HCT116 (cell line): ENCODE results near the gene GSTO2. TPM values are rescaled to one million over a fixed set of nuclear protein-coding genes. Genes with fewer than 3 reads are reported as not detected.

Experiments used
- ATAC-seq: fragments of 200-7000 bp; cut with Tn5 transposase; 2 replicates; pipeline ENCODE4 v1.9.1; 2020; ENCODE audit warnings: mild to moderate bottlenecking, moderate library complexity
- BruUV-seq: library from RNA; stranded (reverse); fragments of 400-500 nt; replicated peaks from 2 replicates; lab custom pipeline; 2021; lab: Mats Ljungman, UMichigan
- CTCF ChIA-PET: fragments of 300-600 bp; sonication (Branson Sonifier 250); formaldehyde crosslinking; loops from one replicate; lab custom pipeline; 2021; ENCODE audit warnings: antibody characterized with exemption; lab: Charles Lee
- POLR2A ChIA-PET: fragments of 300-600, 350-600 bp; sonication (Branson Sonifier 250); formaldehyde crosslinking; loops from one replicate; lab custom pipeline; 2021; ENCODE audit warnings: antibody characterized with exemption; lab: Charles Lee
- RAD21 ChIA-PET, 2 experiments: fragments of 300-600 bp; sonication (Branson Sonifier 250); formaldehyde crosslinking; loops; one replicate each; lab custom pipeline; 2023; ENCODE audit warnings: low total read pairs in 2 of 2; ENCODE audit not compliant: uncharacterized antibody in 2 of 2, unreplicated experiment in 2 of 2, low non-redundant PET in 1 of 2; lab: Charles Lee
- DNase-seq: peaks from one replicate; pipeline ENCODE4 v3.0.0-alpha.2; 2010; ENCODE audit warnings: low read depth, low spot score
- H2AFZ ChIP-seq: fragments of 200-600 bp; shearing (Covaris generic), sonication (generic); 2 replicates; pipeline ENCODE4 v1.6.1; 2017; ENCODE audit warnings: low read depth, mixed run types, mixed read lengths, antibody characterized with exemption, low read length; ENCODE audit not compliant: poor library complexity, severe bottlenecking
- H3K27ac ChIP-seq: 2 replicates; pipeline ENCODE4 v1.5.1; 2012; ENCODE audit warnings: low read depth, low read length
- H3K27me3 ChIP-seq: fragments of 200-600 bp; sonication (generic); 2 replicates; pipeline ENCODE4 v1.6.1; 2016; ENCODE audit warnings: mixed run types, low read length, mixed read lengths; ENCODE audit not compliant: insufficient read depth
- H3K36me3 ChIP-seq, 2 experiments: fragments of 200-500 bp in 1 of 2; fragments of 200-600 bp in 1 of 2; sonication (Bioruptor generic) in 1 of 2; sonication (generic) in 1 of 2; 2 replicates each; pipeline versions ENCODE4 v1.5.1 to v1.6.1; 2014 to 2016; ENCODE audit warnings: low read length in 2 of 2, inconsistent platforms in 1 of 2, mixed read lengths in 1 of 2, mixed run types in 1 of 2; ENCODE audit not compliant: insufficient read depth in 2 of 2, control insufficient read depth in 1 of 2
- H3K4me1 ChIP-seq, 2 experiments: fragments of 200-600 bp in 1 of 2; sonication (generic) in 1 of 2; 2 replicates each; pipeline versions ENCODE4 v1.5.1 to v1.6.1; 2012 to 2017; ENCODE audit warnings: low read length in 2 of 2, inconsistent platforms in 1 of 2, mild to moderate bottlenecking in 1 of 2, mixed read lengths in 1 of 2, mixed run types in 1 of 2, moderate library complexity in 1 of 2; ENCODE audit not compliant: insufficient read depth in 2 of 2, control insufficient read depth in 1 of 2
- H3K4me2 ChIP-seq: fragments of 200-600 bp; sonication (generic); 2 replicates; pipeline ENCODE4 v1.6.1; 2017; ENCODE audit warnings: mixed run types, low read length, mixed read lengths
- H3K4me3 ChIP-seq, 2 experiments: fragments of 200-600 bp in 1 of 2; sonication (generic) in 1 of 2; replicated peaks in 1 of 2; 2 replicates each; pipeline ENCODE4 v1.5.1; 2011 to 2016; ENCODE audit warnings: low read length in 2 of 2, control low read depth in 1 of 2, low read depth in 1 of 2, mild to moderate bottlenecking in 1 of 2, mixed read lengths in 1 of 2, mixed run types in 1 of 2
- H3K79me2 ChIP-seq: fragments of 200-600 bp; sonication (generic); 2 replicates; pipeline ENCODE4 v1.6.1; 2017; ENCODE audit warnings: mild to moderate bottlenecking, mixed run types, low read length, moderate library complexity, mixed read lengths; ENCODE audit not compliant: insufficient read depth
- H3K9ac ChIP-seq: fragments of 200-600 bp; sonication (generic); 2 replicates; pipeline ENCODE4 v1.6.1; 2016; ENCODE audit warnings: low read length, mixed read lengths
- H3K9me2 ChIP-seq: fragments of 200-600 bp; sonication (generic), shearing (Covaris generic); 2 replicates; pipeline ENCODE4 v1.6.1; 2017; ENCODE audit warnings: mixed run types, mild to moderate bottlenecking, moderate library complexity; ENCODE audit not compliant: insufficient read depth
- H3K9me3 ChIP-seq, 2 experiments: fragments of 200-500 bp in 1 of 2; fragments of 200-600 bp in 1 of 2; sonication (Bioruptor generic) in 1 of 2; sonication (generic) in 1 of 2; 2 replicates each; pipeline ENCODE4 v1.6.1; 2014 to 2017; ENCODE audit warnings: low read length in 2 of 2, mixed read lengths in 2 of 2, inconsistent platforms in 1 of 2, low read depth in 1 of 2, mild to moderate bottlenecking in 1 of 2, mixed run types in 1 of 2, moderate library complexity in 1 of 2; ENCODE audit not compliant: control insufficient read depth in 1 of 2, insufficient read depth in 1 of 2
- H4K20me1 ChIP-seq: fragments of 200-600 bp; sonication (generic), shearing (Covaris generic); 2 replicates; pipeline ENCODE4 v1.6.1; 2017; ENCODE audit warnings: mixed run types, mild to moderate bottlenecking, moderate library complexity; ENCODE audit not compliant: insufficient read depth
- CEBPB ChIP-seq: IDR thresholded peaks from 2 replicates; pipeline ENCODE4 v1.6.1; 2012; ENCODE audit warnings: low read depth
- REST ChIP-seq: IDR thresholded peaks from 2 replicates; pipeline ENCODE4 v1.6.1; 2012; ENCODE audit warnings: low read depth
- SP1 ChIP-seq: IDR thresholded peaks from 2 replicates; pipeline ENCODE4 v1.6.1; 2012; ENCODE audit warnings: low read depth
- TCF7L2 ChIP-seq: IDR thresholded peaks from 2 replicates; pipeline ENCODE4 v1.7.0; 2011; ENCODE audit warnings: borderline replicate concordance, inconsistent platforms; ENCODE audit not compliant: insufficient read depth, insufficient read length; ENCODE audit errors: extremely low read depth
- intact Hi-C: fragments of 100-400 bp; cut with micrococcal nuclease; formaldehyde crosslinking; loops from 2 replicates; pipeline ENCODE4 v1.10.0; 2022
- total RNA-seq: library from RNA; stranded (reverse); gene quantifications from one replicate; pipeline ENCODE4 v1.2.1, GENCODE V29; 2021; ENCODE audit not compliant: unreplicated experiment

Gene GSTO2
- total RNA-seq, 1 experiment from 2014 or later: 115 TPM

DNA sequence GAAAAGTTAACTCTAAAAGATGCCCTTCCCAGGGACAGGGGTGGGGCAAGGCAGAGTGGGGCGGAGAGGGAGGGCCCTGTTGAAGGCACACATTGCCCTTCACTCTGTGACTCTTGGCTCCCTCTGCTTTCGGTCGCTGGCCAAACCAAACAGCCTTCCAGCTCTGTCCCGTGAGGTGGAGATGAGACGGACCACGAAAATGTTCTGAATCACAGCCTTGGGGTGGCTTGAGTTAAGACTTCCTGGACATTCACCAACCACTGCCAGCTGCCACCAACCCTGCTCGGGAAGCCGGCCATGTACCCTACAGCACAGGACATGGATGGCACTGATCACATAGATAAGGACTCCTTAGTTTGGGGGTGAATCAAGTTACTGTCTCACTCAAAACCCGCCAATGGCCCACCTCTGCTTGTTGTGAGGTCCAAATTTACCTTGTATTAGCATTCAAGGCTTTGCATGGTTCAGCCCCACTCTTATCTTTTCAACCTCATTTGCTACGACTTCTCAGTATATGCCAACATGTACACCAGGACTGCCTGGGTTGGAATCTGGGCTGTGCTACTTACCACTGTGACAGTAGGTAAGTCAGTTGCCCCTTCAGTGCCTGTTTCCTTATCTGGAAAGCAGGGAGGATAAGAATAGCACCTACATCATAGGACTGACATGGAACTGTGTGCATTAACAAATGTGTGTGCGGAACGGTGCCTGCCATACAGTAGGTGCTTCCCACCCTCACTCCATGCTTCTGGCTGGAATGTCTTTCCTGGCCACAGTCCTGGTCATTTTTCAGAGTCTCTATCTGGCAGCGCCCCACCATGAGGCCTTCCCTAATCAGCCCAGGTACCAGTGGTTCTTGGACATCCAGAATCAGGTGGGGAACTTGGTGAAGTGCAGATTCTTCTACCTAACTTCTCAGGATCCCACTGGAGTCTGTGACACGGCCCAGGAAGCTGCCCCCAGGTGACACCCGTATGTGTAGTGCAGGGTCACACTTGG is 41.3 kb downstream of the GSTO2 start:
- Histone ChIP-seq H3K9me2 (no peaks in the 10 kb centered on the region), H3K79me2 (no peaks in the 10 kb centered on the region; the same call in 1 of the 2 replicates), H3K4me2 (no peak overlapping the region), H3K27me3 (no peaks in the 10 kb centered on the region), H3K27ac (no peak overlapping the region), H2AFZ (no peak overlapping the region), H3K36me3 (peaks cover 16 to 23% of the 10 kb centered on the region in 2 experiments; a peak in 3 of 4 replicates), H3K9ac (no peak overlapping the region), H3K4me3 (no peak overlapping the region), H4K20me1 (no peaks in the 10 kb centered on the region), H3K4me1 (peaks cover 0 to 5% of the 10 kb centered on the region in 2 experiments; a peak in 1 of 4 replicates), H3K9me3 (no peaks in the 10 kb centered on the region)
- ATAC-seq (no peak), DNase-seq (no peak)
- RAD21 ChIA-PET: no interaction called here
- POLR2A ChIA-PET: no interaction called here
- no TSS peak for BruUV-seq
- intact Hi-C loops: no loop called here
- CTCF ChIA-PET: interaction anchor here (1.2 to 1.6 kb wide), 2 partner anchors 19 to 35 kb away, joined by 3 to 5 read pairs; no protein-coding TSS in a partner anchor
- TF ChIP-seq TCF7L2: no peak
- no peak for TF ChIP-seq CEBPB
- no peak for TF ChIP-seq REST
- TF ChIP-seq SP1: 0 out of 2 replicates have a peak, but pooled peaks have one; percentile 12
